SH-SY5Y (cell line): ENCODE results near the gene BPI.

Experiments
- GATA2 ChIP-seq: IDR thresholded peaks from 2 replicates; pipeline ENCODE4 v1.6.1; 2011; ENCODE audit warnings: mild to moderate bottlenecking, low read depth, low read length
- GATA3 ChIP-seq: IDR thresholded peaks from 2 replicates; pipeline ENCODE4 v1.6.1; 2011; ENCODE audit warnings: low read depth, mild to moderate bottlenecking, low read length, moderate library complexity

GRCh38 chr20:38269040-38269439 lies 34.9 kb upstream of the BPI start:
- TF ChIP-seq GATA3 (no peak), GATA2 (no peak)
